SK-N-MC (cell line): ENCODE data around the gene HIBCH.
"Not testable (repeated sequence)": the region's sequence is repeated elsewhere in the genome, so short reads cannot be mapped to it uniquely, and the experiment has no call there.

Experiments used
- DNase-seq: peaks from one replicate; pipeline ENCODE4 v3.0.0-alpha.2; 2011; ENCODE audit warnings: low read depth, low spot score
- H3K27ac ChIP-seq: fragments of 200-600 bp; sonication (generic); 2 replicates; pipeline ENCODE4 v1.5.1; 2016; ENCODE audit warnings: mixed run types
- H3K36me3 ChIP-seq: fragments of 200-600 bp; sonication (generic); 2 replicates; pipeline ENCODE4 v1.6.1; 2017; ENCODE audit warnings: antibody characterized with exemption, low read length, mixed read lengths; ENCODE audit not compliant: insufficient read depth
- H3K4me3 ChIP-seq: fragments of 200-600 bp; sonication (generic); 2 replicates; pipeline ENCODE4 v1.5.1; 2016
- H3K9ac ChIP-seq: fragments of 200-600 bp; sonication (generic); 2 replicates; pipeline ENCODE4 v1.8.0; 2017; ENCODE audit warnings: mixed run types, mixed read lengths; ENCODE audit not compliant: insufficient read length
- H3K9me3 ChIP-seq: fragments of 200-600 bp; sonication (generic); 2 replicates; pipeline ENCODE4 v1.6.1; 2017; ENCODE audit warnings: low read depth, mild to moderate bottlenecking, antibody characterized with exemption, low read length, moderate library complexity, mixed read lengths
- EZH2 ChIP-seq: fragments of 200-600 bp; sonication (generic); IDR thresholded peaks from one replicate; pipeline ENCODE4 v1.6.1; 2017; ENCODE audit warnings: antibody characterized with exemption
- FOXP2 ChIP-seq: optimal IDR thresholded peaks from 2 replicates; pipeline ENCODE3; 2011; ENCODE audit warnings: mild to moderate bottlenecking, moderate library complexity; ENCODE audit not compliant: insufficient read depth; ENCODE audit errors: extremely low read length, control extremely low read depth
- POLR2AphosphoS5 ChIP-seq: IDR thresholded peaks from 2 replicates; pipeline ENCODE4 v1.6.1; 2012; ENCODE audit warnings: mild to moderate bottlenecking, low read depth, low read length, borderline replicate concordance

Gene HIBCH

GRCh38 chr2:190319555-190320498, at the start of gene HIBCH:
Gene HIBCH (minus strand): TSS chr2:190319826. CDS start chr2:190319750, 76 bp downstream.
- H3K36me3 ChIP-seq = no peaks in the 10 kb centered on the region
- peak within 1 kb of the TSS; percentile 81 for H3K27ac ChIP-seq
- TF ChIP-seq POLR2AphosphoS5 (peak; percentile 92), EZH2 (no peak), FOXP2 (no peak)
- DNase-seq = peak; percentile 83
- no peaks in the 10 kb centered on the region for H3K9me3 ChIP-seq
- H3K4me3 ChIP-seq = peak within 1 kb of the TSS; percentile 84
- peak within 1 kb of the TSS; percentile 76 for H3K9ac ChIP-seq

- Histone ChIP-seq H3K9ac (no peak overlapping the region), H3K9me3 (no peaks in the 10 kb centered on the region), H3K4me3 (no peak overlapping the region), H3K27ac (no peak overlapping the region), H3K36me3 (no peaks in the 10 kb centered on the region)
- TF ChIP-seq FOXP2 (no peak), EZH2 (no peak), POLR2AphosphoS5 (no peak)
- no peak for DNase-seq
Observed at GRCh38 chr2:190367091-190367490, 47.5 kb upstream of the HIBCH start.

GRCh38 chr2:190366248-190366753, 46.7 kb upstream of the HIBCH start:
- no peaks in the 10 kb centered on the region for H3K9me3 ChIP-seq
- TF ChIP-seq FOXP2 = no peak
- TF ChIP-seq POLR2AphosphoS5 = no peak
- no peak for TF ChIP-seq EZH2
- DNase-seq = no peak
- no peaks in the 10 kb centered on the region for H3K36me3 ChIP-seq
- no peak overlapping the region for H3K9ac ChIP-seq
- H3K27ac ChIP-seq = no peak overlapping the region
- H3K4me3 ChIP-seq = no peak overlapping the region

- Histone ChIP-seq H3K27ac (no peak overlapping the region), H3K9ac (no peak overlapping the region), H3K4me3 (no peak overlapping the region), H3K36me3 (no peaks in the 10 kb centered on the region), H3K9me3 (no peaks in the 10 kb centered on the region)
- DNase-seq = no peak
- no peak for TF ChIP-seq POLR2AphosphoS5
- no peak for TF ChIP-seq FOXP2
- TF ChIP-seq EZH2 = no peak
Observed at GRCh38 chr2:190365499-190366204, 46.0 kb upstream of the HIBCH start.

GRCh38 chr2:190362894-190363293, 43.3 kb upstream of the HIBCH start:
- Histone ChIP-seq H3K9me3 (no peaks in the 10 kb centered on the region), H3K4me3 (no peak overlapping the region), H3K36me3 (no peaks in the 10 kb centered on the region), H3K9ac (no peak overlapping the region), H3K27ac (no peak overlapping the region)
- DNase-seq = no peak
- TF ChIP-seq FOXP2 = no peak
- no peak for TF ChIP-seq EZH2
- no peak for TF ChIP-seq POLR2AphosphoS5

- no peak overlapping the region for H3K9ac ChIP-seq
- TF ChIP-seq FOXP2 (no peak), EZH2 (no peak), POLR2AphosphoS5 (no peak)
- H3K36me3 ChIP-seq = no peaks in the 10 kb centered on the region
- DNase-seq = no peak
- no peak overlapping the region for H3K27ac ChIP-seq
- no peaks in the 10 kb centered on the region for H3K9me3 ChIP-seq
- H3K4me3 ChIP-seq = no peak overlapping the region
Observed at GRCh38 chr2:190361572-190361971, 41.9 kb upstream of the HIBCH start.

- H3K9ac ChIP-seq = no peak overlapping the region
- no peak for TF ChIP-seq EZH2
- TF ChIP-seq POLR2AphosphoS5 = no peak
- no peak for TF ChIP-seq FOXP2
- DNase-seq = no peak
- no peak overlapping the region for H3K27ac ChIP-seq
- H3K4me3 ChIP-seq = no peak overlapping the region
- H3K9me3 ChIP-seq = no peaks in the 10 kb centered on the region
- H3K36me3 ChIP-seq = no peaks in the 10 kb centered on the region
Observed at GRCh38 chr2:190360965-190361364, 41.3 kb upstream of the HIBCH start.

GRCh38 chr2:190360561-190360960, 40.9 kb upstream of the HIBCH start:
- Histone ChIP-seq H3K9ac (no peak overlapping the region), H3K27ac (no peak overlapping the region)
- TF ChIP-seq EZH2 (no peak), POLR2AphosphoS5 (no peak), FOXP2 (no peak)

GRCh38 chr2:190358655-190359448, 39.2 kb upstream of the HIBCH start:
- H3K27ac ChIP-seq, H3K9ac ChIP-seq, H3K36me3 ChIP-seq, H3K4me3 ChIP-seq, DNase-seq, H3K9me3 ChIP-seq: not testable (repeated sequence)

More at GRCh38 chr2:190360561-190360960, 40.9 kb upstream of the HIBCH start:
- no peak overlapping the region for H3K4me3 ChIP-seq
- H3K9me3 ChIP-seq = no peaks in the 10 kb centered on the region
- no peak for DNase-seq
- H3K36me3 ChIP-seq = no peaks in the 10 kb centered on the region
